Activated CD4-positive, alpha-beta T cell treated with anti-CD3 and anti-CD28 coated beads, Interleukin-2, Interleukin-6, amounts not matched to agents 100 ng/mL and 50 ng/mL, durations not matched to agents 16 hours and 8 hours (primary cell): ENCODE data around the gene OR9Q1.
"Not testable (repeated sequence)": the region's sequence is repeated elsewhere in the genome, so short reads cannot be mapped to it uniquely, and the experiment has no call there.

Experiments used
- DNase-seq: peaks from one replicate; pipeline ENCODE4 v3.0.0-alpha.2; 2020

OR9Q1 gene

DNA sequence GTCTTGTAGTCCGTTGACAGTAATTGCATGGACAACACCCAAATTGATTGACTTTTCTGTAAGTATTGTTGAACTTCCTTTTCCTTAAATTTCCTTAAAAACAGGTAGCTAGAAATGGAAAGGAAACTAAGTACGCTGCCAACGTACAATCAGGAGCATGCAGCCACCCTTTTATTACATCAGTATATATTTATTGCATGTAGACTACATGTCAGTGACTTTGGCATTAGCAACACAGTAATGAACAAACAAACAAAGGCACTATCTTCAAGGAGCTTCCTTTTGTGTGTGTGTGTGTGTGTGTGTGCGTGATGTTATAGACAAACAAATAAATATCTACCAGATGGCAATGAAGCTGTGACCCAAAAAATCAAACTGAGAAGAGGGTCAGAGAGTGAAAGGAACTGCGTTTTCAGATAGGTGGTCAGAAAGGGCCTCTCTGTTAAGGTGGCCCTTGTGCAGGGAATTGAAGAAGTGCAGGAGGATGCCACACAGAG lies at the start of gene OR9Q1:
Gene OR9Q1, plus strand, starts transcription at position 447 of the 497 bp plus-strand sequence. CDS start 155,564 bp downstream, outside the sequence.
- DNase-seq: no peak

DNA sequence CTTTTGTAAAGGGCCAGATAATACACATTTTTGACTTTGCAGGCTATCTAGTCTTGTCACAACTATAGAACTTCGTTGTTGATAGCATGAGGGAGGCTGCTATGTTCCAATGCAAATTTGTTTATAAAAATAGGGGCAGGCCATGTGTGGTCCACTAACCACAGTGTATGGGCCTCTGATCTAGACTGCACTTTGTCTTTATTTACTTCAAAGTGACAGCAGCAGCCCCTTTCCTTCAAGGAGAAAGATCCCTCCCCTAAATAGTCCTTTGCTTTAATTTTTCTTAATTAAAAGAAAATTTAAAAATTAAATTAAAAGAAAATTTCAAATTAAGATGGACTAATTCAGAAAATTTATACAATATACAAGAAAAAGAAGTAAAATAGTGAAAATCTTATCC lies 49.5 kb upstream of the OR9Q1 start:
- no peak for DNase-seq

DNA sequence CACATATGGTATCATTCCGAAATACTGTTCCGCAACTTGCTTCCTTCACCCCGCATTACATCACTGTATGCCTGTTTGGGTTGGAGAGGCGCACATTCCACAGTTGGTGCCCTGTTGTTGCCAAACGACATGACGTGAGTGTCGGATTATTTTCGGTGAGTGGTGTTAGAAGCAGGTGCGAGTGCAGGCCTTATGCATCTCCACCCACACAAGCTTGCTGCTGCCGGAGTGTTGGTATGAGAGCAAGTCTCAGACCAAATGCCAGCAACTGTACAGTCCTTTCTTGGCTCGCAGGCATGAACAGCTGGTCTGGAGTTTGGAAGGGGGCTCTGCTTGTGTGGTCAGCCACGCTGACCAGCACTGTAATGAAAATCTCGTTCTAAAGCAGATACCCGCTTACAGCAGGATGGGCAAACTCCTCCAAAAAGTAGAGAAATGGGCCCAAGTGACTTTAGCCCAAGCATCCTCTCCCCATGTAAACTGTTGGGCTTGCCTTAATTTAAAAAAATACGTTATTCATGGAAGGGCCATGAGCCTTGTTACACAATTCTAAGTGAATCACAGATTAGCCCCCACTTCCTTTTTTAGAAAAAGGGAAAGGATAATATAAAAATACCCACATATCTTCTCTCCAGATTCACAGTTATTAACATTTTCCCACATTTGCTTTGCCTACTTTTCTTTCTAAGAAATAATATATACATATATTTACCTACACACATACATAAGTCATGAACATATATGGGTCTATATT lies 48.7 kb upstream of the OR9Q1 start:
- DNase-seq: no peak

DNA sequence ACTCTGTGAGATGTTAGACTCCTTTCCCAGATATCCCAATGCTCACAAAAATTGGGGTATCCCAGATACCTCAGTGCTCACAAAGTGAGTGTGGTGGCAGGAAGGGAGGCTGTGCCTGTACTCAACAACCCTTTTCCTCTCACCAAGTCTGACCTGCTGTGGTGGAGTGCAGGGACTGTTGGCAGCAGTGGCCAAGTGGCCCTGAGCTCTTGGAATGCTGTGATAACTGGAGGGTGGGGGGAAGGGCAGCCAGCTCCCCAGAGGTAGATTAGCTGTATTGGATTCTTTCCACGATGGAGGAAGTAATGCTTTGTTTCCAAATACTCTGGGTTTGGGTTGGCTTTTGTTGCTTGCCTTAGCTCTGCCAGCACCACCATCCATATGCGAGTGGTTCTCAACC lies 46.0 kb upstream of the OR9Q1 start:
- no peak for DNase-seq

DNA sequence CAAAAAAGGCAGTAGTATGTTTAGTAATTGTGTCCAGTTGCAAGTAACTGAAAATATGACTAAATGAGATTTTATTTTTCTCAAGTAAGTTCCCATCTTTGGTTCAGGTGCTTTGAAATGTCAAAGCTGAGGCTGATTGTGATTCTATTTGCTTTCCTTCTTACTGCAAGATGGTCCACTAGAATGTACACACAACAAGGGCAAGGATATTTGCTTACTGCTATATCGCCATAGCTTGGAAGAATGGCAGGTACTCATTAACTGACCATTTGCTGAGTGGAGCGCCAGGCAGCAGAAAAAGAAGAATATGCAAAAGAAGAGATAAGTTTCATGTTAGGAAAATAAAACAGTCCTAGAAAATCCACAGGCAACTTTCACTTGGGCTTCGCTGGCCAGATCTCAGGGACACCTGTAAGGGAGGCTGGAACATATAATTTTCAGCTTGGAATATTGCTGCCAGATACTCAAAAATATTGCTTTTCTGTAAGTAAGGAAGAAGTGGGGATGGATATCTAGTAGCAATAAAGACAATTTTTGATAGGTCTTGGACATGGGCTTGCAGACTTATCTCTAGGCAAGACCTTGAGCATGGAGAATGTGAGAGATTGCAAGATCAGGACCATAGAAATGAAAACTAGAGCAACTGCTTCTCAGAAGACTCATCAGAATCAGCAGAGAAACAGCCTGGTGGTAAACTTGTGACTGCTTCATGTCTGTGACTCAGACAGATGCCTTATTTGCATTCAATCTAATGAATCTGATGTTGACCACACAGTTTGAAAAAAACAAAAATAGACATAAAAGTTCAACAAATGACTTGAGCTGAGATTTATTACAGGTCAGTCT lies 44.8 kb upstream of the OR9Q1 start:
- no peak for DNase-seq

DNA sequence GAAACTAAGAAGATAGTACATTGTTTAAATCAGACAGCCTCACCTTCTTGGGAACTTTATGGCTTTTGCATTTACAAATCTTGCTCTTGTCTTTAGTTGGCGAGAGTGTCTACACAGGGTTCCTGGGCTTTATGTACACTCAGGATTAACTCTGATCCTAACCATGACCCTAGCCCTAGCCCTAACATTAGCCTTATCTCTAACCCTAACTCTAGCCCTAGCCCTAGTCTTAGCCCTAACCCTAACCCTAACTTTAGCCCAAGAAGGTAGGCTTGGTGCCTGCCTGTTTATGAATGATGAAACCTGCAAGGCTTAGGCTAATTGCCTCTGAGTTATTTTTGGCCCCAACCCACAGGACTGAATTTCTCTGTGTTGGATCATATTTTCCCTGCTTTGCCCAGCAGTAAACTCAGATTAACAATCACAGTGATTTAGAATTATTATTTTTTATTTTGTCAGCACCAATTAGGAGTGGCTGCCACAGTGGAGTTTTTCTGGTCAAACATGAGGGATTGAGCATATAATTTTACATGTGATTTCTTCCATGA lies 44.1 kb upstream of the OR9Q1 start:
- DNase-seq: no peak

DNA sequence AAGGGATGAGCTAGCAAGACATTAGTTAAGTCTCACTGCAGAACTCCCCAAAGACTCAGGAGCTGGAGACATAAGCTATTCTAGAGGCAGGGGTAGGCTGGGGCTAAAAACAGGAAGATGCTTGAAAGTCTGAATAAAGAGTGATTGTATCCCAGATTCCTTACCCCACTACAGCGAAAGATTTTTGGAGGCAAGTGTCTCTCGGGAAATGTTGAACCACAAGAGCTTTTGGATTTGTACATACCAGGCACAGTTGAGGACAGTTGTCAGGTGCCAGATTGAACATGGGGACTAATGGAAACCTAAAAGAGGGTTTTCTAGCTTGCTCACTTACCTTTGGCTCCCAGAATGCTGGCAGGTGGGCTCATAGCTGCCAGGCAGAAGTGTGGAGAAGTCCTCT lies 43.5 kb upstream of the OR9Q1 start:
- no peak for DNase-seq

- no peak for DNase-seq
Observed at GRCh38 chr11:57981536-57981935, 42.1 kb upstream of the OR9Q1 start.

DNA sequence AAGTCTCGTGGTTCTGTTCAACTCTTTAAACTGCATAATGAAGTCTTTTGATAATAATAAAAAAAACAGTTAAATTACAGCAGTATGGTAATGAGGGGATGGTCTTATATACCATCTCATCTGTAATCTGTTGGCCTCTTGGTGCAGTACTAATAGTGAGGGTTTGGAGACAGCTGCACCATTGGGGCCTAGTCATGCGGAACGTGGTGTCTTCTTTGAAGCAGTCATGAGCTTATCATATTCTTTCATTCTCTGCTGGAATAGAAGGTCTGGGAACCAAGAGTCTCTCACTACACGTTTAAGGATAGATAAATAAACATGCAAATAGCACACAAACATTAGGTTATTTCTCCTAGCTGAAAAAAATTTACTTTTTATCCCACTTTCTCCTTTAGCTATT lies 40.9 kb upstream of the OR9Q1 start:
- no peak for DNase-seq

GRCh38 chr11:57983191-57983590 lies 40.5 kb upstream of the OR9Q1 start:
- DNase-seq: no peak

DNA sequence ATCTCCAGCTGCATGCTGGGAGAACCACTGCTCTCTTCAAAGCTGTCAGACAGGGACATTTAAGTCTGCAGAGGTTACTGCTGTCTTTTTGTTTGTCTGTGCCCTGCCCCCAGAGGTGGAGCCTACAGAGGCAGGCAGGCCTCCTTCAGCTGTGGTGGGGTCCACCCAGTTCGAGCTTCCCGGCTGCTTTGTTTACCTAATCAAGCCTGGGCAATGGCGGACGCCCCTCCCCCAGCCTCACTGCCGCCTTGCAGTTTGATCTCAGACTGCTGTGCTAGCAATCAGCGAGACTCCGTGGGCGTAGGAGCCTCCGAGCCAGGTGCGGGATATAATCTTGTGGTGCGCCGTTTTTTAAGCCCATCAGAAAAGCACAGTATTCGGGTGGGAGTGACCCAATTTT lies 24.2 kb upstream of the OR9Q1 start:
- DNase-seq: not testable (repeated sequence)

DNA sequence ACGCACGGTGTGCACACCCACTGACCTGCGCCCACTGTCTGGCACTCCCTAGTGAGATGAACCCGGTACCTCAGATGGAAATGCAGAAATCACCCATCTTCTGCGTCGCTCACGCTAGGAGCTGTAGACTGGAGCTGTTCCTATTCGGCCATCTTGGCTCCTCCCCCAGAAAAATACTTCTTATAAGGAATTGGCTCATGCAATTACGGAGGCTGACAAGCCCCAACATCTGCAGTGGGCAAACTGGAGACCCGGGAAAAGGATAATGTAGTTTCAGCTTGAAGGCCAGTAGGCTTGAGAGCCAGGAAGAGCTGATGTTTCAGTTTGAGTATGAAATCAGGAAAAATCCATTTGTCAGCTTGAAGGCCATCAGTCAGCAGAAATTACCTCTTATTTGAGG lies 23.7 kb upstream of the OR9Q1 start:
- DNase-seq: not testable (repeated sequence)

- no peak for DNase-seq
Observed at GRCh38 chr11:58000699-58001098, 23.0 kb upstream of the OR9Q1 start.

DNA sequence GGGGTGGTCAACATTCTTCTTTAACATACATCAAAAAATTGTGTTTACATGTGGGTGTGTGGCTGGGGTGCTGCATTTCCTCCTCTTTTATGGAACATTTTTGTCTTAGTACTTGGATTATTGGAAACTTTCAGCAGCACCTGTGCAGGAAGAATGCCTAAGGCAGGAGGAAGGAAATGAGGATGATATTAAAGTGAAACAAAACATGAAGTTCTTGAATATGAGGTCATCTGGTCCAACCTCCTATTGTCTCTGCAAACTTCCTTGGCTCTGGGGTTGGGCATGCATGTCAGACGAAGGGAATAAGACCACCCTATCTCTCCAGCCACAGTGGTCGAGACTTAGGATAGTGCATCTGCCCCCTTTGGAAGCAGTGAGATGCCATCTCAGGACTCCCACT lies 20.6 kb upstream of the OR9Q1 start:
- no peak for DNase-seq

DNA sequence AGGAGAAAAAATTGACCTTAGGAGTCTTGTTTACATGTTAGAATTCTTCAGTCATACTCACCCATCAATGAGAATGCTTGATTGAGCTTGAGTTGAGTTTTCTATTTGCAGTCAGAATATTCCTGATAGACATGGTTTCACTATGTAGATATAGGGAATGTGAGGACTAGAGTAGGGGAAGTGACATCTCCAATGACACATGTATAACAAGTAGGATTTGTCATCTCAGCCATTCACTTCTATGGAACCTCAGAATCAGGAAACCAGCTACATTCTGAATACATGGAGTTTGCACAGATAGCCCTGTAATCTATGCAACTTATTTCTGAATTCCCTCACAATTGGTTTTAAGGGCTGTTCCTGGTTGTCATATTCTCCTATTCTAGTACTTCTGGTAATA lies 20.1 kb upstream of the OR9Q1 start:
- no peak for DNase-seq

DNA sequence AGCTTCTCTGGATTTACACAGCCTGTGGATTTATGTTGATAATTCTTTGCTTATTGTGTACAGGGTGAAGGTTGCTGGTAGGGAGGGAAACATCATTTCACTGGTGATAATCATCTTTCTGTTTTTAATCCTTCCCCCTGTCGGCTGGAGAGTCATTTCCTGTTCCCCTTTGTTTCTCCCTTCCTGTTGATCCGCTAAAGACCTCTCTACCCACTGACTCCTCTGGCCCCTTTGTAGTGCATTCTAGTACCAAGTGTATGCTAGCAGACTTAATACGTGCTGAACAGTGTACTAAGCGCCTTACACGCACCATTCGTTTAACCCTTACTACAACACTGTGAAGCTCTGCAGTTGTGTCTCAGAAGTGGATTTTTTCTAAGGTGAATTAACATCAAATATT lies 19.0 kb upstream of the OR9Q1 start:
- DNase-seq: no peak

DNA sequence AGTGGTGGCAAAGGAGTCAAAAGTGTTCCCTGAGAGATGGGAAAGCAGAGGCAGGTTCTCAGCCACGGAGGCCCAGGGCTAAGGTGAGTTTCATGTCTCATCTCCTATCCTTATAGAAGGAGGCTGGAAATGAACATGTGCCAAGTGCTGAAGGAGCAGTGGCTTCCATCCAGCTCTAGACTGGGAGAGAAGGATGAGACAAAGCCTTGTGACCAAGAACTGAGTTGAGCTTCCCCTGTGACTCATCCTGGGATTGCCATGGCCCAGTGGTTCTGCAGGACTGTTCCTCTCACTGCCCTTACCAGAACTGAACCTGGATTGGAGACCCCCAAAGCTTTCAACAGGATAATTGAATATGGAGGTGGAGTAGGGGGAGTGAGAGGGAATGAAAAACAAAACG lies 16.7 kb upstream of the OR9Q1 start:
- no peak for DNase-seq

DNA sequence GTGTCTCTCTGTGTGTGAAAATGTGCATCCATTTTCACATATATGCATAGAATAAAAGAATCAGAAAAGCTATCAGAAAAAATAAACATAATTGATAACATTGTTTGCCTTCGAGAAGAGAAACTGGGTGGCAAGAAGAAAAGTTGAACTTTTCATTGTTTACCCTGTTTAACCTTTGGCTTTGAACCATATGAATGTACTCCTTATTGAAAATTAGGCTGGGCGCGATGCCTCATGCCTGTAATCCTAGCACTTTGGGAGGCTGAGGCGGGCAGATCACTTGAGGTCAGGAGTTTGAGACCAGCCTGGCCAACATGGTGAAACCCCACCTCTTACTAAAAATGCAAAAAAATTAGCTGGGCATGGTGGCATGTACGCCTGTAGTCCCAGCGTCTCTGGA lies 11.9 kb upstream of the OR9Q1 start:
- no peak for DNase-seq

GRCh38 chr11:58024601-58025091 lies 965 bp downstream of the OR9Q1 start:
- DNase-seq: no peak

GRCh38 chr11:58027341-58027740 lies 3.7 kb downstream of the OR9Q1 start:
- DNase-seq: no peak

DNA sequence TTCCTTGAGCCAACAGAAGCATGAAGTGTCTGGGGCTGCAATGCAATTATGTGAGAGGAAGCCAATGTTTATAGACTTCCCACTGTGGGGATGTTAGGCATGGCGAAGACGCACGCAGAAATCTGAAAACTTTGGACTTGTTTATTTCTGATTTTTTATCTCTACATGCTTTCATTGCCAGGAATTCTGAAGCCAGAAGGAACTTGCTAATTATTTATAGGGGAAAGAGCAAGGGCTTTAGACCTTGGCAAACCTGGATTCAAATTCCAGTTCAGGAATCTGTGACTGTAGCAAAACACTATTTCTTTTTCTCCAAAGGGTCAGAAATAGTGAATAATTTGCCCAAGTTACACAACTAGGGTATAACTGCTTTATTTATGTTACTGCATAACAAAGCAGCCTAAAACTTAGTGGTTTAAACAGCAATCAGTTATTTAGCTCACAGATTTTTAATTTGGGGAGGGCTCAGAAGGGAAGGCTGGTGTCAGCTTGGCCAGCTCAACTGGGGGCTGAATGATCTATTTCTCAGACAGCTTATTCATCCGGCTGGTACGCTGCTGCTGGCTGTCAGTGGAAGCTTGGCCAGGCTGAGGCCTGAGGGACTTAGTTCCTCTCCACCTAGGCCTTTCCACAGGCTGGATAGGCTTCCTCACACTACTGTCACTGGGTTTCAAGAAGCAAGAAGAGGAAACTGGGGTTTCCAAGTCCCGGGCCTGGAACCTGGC lies 5.2 kb downstream of the OR9Q1 start:
- DNase-seq: no peak

DNA sequence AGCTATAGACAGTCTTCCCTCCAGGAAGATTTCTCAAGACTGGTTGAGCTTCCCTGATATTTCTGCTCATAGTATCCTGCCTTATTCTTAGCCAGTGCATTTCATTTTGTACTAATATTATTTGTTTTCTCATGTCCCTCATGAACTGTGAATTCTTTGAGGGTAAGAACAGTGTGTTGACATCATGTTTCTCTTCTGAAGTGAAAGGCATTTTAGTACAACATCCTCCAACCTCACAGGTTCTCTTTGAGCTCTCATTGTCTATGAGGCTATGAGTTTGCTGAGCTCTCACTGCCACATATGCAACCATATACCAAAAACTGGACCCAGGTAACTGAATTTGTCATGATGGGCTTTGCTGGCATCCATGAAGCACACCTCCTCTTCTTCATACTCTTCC lies 7.0 kb downstream of the OR9Q1 start, which contains the start of gene OR6Q1:
Gene OR6Q1, plus strand, starts transcription at position 301 of the 400 bp plus-strand sequence. Its CDS starts 0 bp downstream, at position 301.
- no peak for DNase-seq

GRCh38 chr11:58034471-58034870 lies 10.8 kb downstream of the OR9Q1 start:
- no peak for DNase-seq
